Thoracic aorta (tissue), 2 donors: Measurements from ENCODE around the gene ZMIZ1. TPM values are rescaled to one million over a fixed set of nuclear protein-coding genes. Genes with fewer than 3 reads are reported as not detected.

ENCODE experiments used
- ATAC-seq: fragments of 150-250 bp; one replicate; pipeline ENCODE4 v1.8.0; 2017; ENCODE audit warnings: low read depth; ENCODE audit not compliant: insufficient number of reproducible peaks, low FRiP score
- DNase-seq: peaks from one replicate; pipeline ENCODE4 v3.0.0-alpha.2; 2020; ENCODE audit warnings: low spot score
- H3K27ac ChIP-seq, 2 donors: fragments of 200-600 bp; sonication (generic); 1 replicate in 1 of 2; 2 replicates in 1 of 2; pipeline ENCODE4 v1.5.1; 2016; ENCODE audit warnings: mild to moderate bottlenecking in 2 of 2, moderate library complexity in 2 of 2
- H3K27me3 ChIP-seq: fragments of 200-600 bp; sonication (generic); replicated peaks from 2 replicates; pipeline ENCODE4 v1.6.0; 2016; ENCODE audit warnings: mild to moderate bottlenecking; ENCODE audit not compliant: insufficient read depth
- H3K36me3 ChIP-seq: fragments of 200-600 bp; sonication (generic); one replicate; pipeline ENCODE4 v1.5.1; 2016
- H3K4me1 ChIP-seq, 2 donors: fragments of 200-600 bp; sonication (generic); 1 replicate in 1 of 2; 2 replicates in 1 of 2; pipeline versions ENCODE4 v1.5.1 to v1.6.0; 2016; ENCODE audit warnings: low read depth in 2 of 2, mild to moderate bottlenecking in 1 of 2; ENCODE audit not compliant: control insufficient read depth in 1 of 2
- H3K4me3 ChIP-seq: fragments of 200-600 bp; sonication (generic); 2 replicates; pipeline ENCODE4 v1.5.1; 2016; ENCODE audit warnings: mild to moderate bottlenecking
- H3K9me3 ChIP-seq: fragments of 200-600 bp; sonication (generic); 2 replicates; pipeline ENCODE4 v1.5.1; 2016
- CTCF ChIP-seq: fragments of 200-600 bp; sonication (generic); IDR thresholded peaks from one replicate; pipeline ENCODE4 v1.5.1; 2019; ENCODE audit warnings: antibody characterized with exemption
- total RNA-seq, 2 donors: library from RNA; depleted of rRNA; stranded (reverse); fragments of >200 nt; gene quantifications; one replicate each; pipeline versions ENCODE4 v1.1.0 to v1.2.3, GENCODE V29; 2016

Gene ZMIZ1
- total RNA-seq, 2 donors from 2014 or later, result 57.8 to 81.6 TPM

GRCh38 chr10:79105818-79106217 lies 37.1 kb downstream of the ZMIZ1 start:
- Histone ChIP-seq H3K27me3 (no peaks in the 10 kb centered on the region), H3K9me3 (no peaks in the 10 kb centered on the region), H3K27ac (no peak overlapping the region), H3K36me3 (peaks cover 4% of the 10 kb centered on the region), H3K4me3 (no peak overlapping the region), H3K4me1 (peaks cover 33 to 46% of the 10 kb centered on the region in 2 donors)
- DNase-seq (no peak), ATAC-seq (no peak)
- no peak for TF ChIP-seq CTCF

GRCh38 chr10:79106256-79107050 lies 37.7 kb downstream of the ZMIZ1 start:
- Histone ChIP-seq H3K27ac (no peak overlapping the region), H3K4me3 (no peak overlapping the region), H3K4me1 (peaks cover 30 to 39% of the 10 kb centered on the region in 2 donors), H3K9me3 (no peaks in the 10 kb centered on the region), H3K27me3 (no peaks in the 10 kb centered on the region), H3K36me3 (peaks cover 6% of the 10 kb centered on the region)
- no peak for DNase-seq
- ATAC-seq, result no peak
- TF ChIP-seq CTCF, result no peak

- Histone ChIP-seq H3K36me3 (peaks cover 6% of the 10 kb centered on the region), H3K9me3 (no peaks in the 10 kb centered on the region), H3K4me3 (no peak overlapping the region), H3K4me1 (peaks cover 21 to 36% of the 10 kb centered on the region in 2 donors), H3K27me3 (no peaks in the 10 kb centered on the region), H3K27ac (no peak overlapping the region)
- ATAC-seq (no peak), DNase-seq (no peak)
- no peak for TF ChIP-seq CTCF
Observed at GRCh38 chr10:79107736-79108264, 39.0 kb downstream of the ZMIZ1 start.

GRCh38 chr10:79108728-79109127 lies 40.0 kb downstream of the ZMIZ1 start:
- Histone ChIP-seq H3K36me3 (peaks cover 6% of the 10 kb centered on the region), H3K4me3 (no peak overlapping the region), H3K27ac (no peak overlapping the region), H3K27me3 (no peaks in the 10 kb centered on the region), H3K9me3 (no peaks in the 10 kb centered on the region), H3K4me1 (peaks cover 16 to 36% of the 10 kb centered on the region in 2 donors)
- DNase-seq (no peak), ATAC-seq (no peak)
- no peak for TF ChIP-seq CTCF

GRCh38 chr10:79111427-79111826 lies 42.7 kb downstream of the ZMIZ1 start:
- Histone ChIP-seq H3K4me1 (peaks cover 8 to 35% of the 10 kb centered on the region in 2 donors), H3K27ac (no peak overlapping the region), H3K27me3 (no peaks in the 10 kb centered on the region), H3K9me3 (no peaks in the 10 kb centered on the region), H3K4me3 (no peak overlapping the region), H3K36me3 (peaks cover 6% of the 10 kb centered on the region)
- ATAC-seq (no peak), DNase-seq (no peak)
- TF ChIP-seq CTCF, result no peak
